HL-60 (cell line): ENCODE results near the gene SMG6.

Source experiments
- DNase-seq, 2 experiments: peaks; one replicate each; pipeline ENCODE4 v3.0.0-alpha.2; 2010 to 2020; ENCODE audit warnings: low read depth in 1 of 2, low spot score in 1 of 2
- H3K27ac ChIP-seq: fragments of 250-450 bp; sonication (Bioruptor Pico); replicated peaks from 2 replicates; pipeline ENCODE4 v1.5.1; 2020; ENCODE audit warnings: mild to moderate bottlenecking, moderate library complexity
- H3K27me3 ChIP-seq: fragments of 250-450 bp; sonication (Bioruptor Pico); 2 replicates; pipeline ENCODE4 v1.5.1; 2021; ENCODE audit warnings: mild to moderate bottlenecking, moderate library complexity; ENCODE audit not compliant: insufficient read depth, poor library complexity, severe bottlenecking
- H3K4me3 ChIP-seq: replicated peaks from 2 replicates; pipeline ENCODE4 v1.5.1; 2011; ENCODE audit warnings: mild to moderate bottlenecking, control low read depth, low read length; ENCODE audit not compliant: insufficient read depth
- CTCF ChIP-seq: IDR thresholded peaks from one replicate; pipeline ENCODE4 v1.5.1; 2011; ENCODE audit warnings: low read length, control low read depth, inconsistent platforms; ENCODE audit not compliant: insufficient read depth
- GABPA ChIP-seq: IDR thresholded peaks from 2 replicates; pipeline ENCODE4 v1.6.1; 2012; ENCODE audit warnings: low read depth
- POLR2AphosphoS5 ChIP-seq: IDR thresholded peaks from 2 replicates; pipeline ENCODE4 v1.6.1; 2012; ENCODE audit warnings: low read depth
- SPI1 ChIP-seq: IDR thresholded peaks from 2 replicates; pipeline ENCODE4 v1.6.1; 2012; ENCODE audit warnings: low read depth, mild to moderate bottlenecking, borderline replicate concordance
- TF ChIP-seq, protein P1 (sequence below): IDR thresholded peaks from 2 replicates; pipeline ENCODE4 v1.6.1; 2012; ENCODE audit warnings: low read depth; ENCODE audit not compliant: insufficient replicate concordance

SMG6 gene

DNA sequence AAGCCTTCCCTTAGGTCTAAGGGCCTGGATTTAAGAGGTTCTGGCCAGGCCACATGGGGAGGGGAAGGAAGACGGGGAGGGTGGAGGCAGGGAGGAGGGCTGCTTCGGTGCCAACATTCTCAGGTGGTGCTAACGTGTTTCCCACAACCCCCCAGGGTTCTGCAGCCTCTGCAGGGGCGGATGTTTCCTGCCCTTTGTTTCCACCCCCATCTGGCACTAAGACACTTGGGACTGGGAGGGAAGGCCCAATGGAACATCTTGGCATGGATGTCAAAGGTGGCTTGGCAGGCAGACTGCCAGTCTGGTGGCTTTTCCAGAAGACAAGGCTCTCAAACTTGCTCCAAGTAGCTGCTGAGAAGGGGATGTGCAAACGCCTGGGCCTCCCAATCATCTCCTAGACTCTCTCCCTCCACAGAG, 236.0 kb downstream of the SMG6 start:
- Histone ChIP-seq H3K27ac (no peak overlapping the region), H3K4me3 (no peak overlapping the region), H3K27me3 (no peaks in the 10 kb centered on the region)
- no peak for DNase-seq
- no peak for TF ChIP-seq GABPA
- TF ChIP-seq POLR2AphosphoS5: no peak

DNA sequence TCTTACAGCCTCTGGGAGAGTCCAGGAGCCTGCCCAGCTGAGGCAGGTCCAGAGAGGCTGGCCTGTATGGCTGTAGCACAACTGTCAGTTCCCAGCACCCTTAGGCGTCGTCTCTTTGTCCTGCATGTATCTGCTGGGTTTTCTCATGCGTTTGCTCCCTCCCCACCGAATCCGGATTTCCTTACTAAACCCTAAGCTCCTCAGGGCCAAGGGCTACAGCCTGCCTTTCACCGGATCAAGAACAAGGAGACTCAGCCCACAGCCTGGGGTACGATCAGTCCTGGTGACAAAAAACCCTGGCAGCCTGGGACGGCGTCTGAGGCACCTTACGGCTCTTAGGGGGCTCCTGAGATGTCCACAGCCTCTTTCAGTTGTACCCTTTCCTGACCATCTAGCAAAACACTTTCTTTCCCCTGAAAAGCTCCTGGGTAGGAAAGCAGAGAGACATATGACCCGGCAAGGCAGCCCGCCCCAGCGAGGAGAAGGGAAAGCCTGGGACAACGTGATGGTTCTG, 236.5 kb downstream of the SMG6 start:
- no peak overlapping the region for H3K4me3 ChIP-seq
- no peak overlapping the region for H3K27ac ChIP-seq
- no peaks in the 10 kb centered on the region for H3K27me3 ChIP-seq
- no peak for TF ChIP-seq CTCF
- DNase-seq: no peak

DNA sequence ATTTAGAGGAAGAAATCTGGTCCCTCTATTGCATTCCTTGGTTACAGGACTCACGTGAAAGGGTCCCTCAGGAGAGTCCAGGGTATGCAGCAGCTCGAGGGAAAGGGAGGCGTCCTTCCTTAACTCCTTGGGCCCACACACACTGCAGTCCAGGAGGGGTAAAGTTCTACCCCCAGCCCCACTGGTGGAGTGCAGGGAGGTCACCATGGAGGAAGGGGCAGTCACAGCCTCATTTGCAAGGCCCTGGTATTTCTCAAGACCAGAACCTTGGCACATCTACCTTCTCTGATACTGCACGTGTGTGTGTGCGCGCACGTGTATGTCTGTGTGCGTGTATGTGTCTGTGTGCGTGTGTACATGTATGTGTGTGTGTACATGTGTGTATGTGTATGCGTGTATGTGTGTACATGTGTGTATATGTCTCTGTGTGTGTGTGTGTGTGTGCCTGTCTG, 237.6 kb downstream of the SMG6 start:
- no peak for DNase-seq
- Histone ChIP-seq H3K27me3 (no peaks in the 10 kb centered on the region), H3K4me3 (no peak overlapping the region), H3K27ac (no peak overlapping the region)
- no peak for TF ChIP-seq POLR2AphosphoS5
- TF ChIP-seq, protein P1, sequence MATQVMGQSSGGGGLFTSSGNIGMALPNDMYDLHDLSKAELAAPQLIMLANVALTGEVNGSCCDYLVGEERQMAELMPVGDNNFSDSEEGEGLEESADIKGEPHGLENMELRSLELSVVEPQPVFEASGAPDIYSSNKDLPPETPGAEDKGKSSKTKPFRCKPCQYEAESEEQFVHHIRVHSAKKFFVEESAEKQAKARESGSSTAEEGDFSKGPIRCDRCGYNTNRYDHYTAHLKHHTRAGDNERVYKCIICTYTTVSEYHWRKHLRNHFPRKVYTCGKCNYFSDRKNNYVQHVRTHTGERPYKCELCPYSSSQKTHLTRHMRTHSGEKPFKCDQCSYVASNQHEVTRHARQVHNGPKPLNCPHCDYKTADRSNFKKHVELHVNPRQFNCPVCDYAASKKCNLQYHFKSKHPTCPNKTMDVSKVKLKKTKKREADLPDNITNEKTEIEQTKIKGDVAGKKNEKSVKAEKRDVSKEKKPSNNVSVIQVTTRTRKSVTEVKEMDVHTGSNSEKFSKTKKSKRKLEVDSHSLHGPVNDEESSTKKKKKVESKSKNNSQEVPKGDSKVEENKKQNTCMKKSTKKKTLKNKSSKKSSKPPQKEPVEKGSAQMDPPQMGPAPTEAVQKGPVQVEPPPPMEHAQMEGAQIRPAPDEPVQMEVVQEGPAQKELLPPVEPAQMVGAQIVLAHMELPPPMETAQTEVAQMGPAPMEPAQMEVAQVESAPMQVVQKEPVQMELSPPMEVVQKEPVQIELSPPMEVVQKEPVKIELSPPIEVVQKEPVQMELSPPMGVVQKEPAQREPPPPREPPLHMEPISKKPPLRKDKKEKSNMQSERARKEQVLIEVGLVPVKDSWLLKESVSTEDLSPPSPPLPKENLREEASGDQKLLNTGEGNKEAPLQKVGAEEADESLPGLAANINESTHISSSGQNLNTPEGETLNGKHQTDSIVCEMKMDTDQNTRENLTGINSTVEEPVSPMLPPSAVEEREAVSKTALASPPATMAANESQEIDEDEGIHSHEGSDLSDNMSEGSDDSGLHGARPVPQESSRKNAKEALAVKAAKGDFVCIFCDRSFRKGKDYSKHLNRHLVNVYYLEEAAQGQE: no peak
- TF ChIP-seq SPI1: no peak
- no peak for TF ChIP-seq GABPA
- no peak for TF ChIP-seq CTCF

GRCh38 chr17:2064980-2065785, 238.4 kb downstream of the SMG6 start:
- TF ChIP-seq SPI1 (no peak), GABPA (no peak), POLR2AphosphoS5 (no peak)
- TF ChIP-seq, protein P1: no peak
- H3K4me3 ChIP-seq: no peak overlapping the region
- H3K27me3 ChIP-seq: no peaks in the 10 kb centered on the region
- peak in 1 of 2 experiments; percentile 36 for DNase-seq
- no peak overlapping the region for H3K27ac ChIP-seq

- TF ChIP-seq POLR2AphosphoS5 (no peak), SPI1 (no peak), GABPA (no peak), CTCF (no peak)
- TF ChIP-seq, protein P1: no peak
- Histone ChIP-seq H3K27me3 (no peaks in the 10 kb centered on the region), H3K27ac (no peak overlapping the region), H3K4me3 (no peak overlapping the region)
- DNase-seq: no peak
Observed at GRCh38 chr17:2064520-2064971, 239.0 kb downstream of the SMG6 start.
